Measurements from ENCODE around the gene ACAA1. TPM values are rescaled to one million over a fixed set of nuclear protein-coding genes. Genes with fewer than 3 reads are reported as not detected.

Gene ACAA1
- total RNA-seq, 1 donor from 2014 or later = 62.0 TPM

DNA sequence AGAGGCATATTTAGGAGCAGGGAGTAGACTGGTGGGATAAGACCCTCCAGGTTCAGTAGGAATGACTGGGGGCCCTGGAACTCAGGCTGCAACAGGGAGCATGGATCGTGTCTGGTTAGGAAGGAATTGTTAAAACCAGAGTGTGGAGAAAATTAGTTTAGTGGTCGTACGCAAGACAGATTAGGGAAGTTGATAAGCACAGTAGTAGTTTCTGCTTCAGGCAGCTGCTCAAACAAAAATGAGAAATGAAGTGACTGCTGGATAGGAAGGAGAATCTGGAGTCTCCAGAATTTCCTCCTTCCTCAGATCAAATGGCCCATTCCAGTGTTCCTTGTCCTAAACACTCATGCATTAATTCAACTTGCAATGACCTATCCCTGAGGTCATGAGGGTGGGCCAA is 12.8 kb upstream of the ACAA1 start:
- Mint-ChIP-seq H3K4me1 (ENCODE audit: unreplicated experiment) (no peaks in the 10 kb centered on the region), H3K27ac (ENCODE audit: unreplicated experiment) (no peak overlapping the region), H3K9me3 (ENCODE audit: unreplicated experiment) (peaks cover 18% of the 10 kb centered on the region), H3K27me3 (ENCODE audit: unreplicated experiment) (peaks cover 3% of the 10 kb centered on the region), H3K36me3 (ENCODE audit: unreplicated experiment) (peaks cover 2% of the 10 kb centered on the region), H3K4me3 (ENCODE audit: unreplicated experiment) (no peak overlapping the region)
- TF ChIP-seq CTCF (IDR thresholded peaks at IDR 0.05) = no peak
- DNase-seq (ENCODE audit: extremely low spot score, unreplicated experiment) = no peak

GRCh38 chr3:38148311-38148882 is 11.5 kb upstream of the ACAA1 start:
- TF ChIP-seq CTCF (IDR thresholded peaks at IDR 0.05) = no peak
- Mint-ChIP-seq H3K9me3 (ENCODE audit: unreplicated experiment) (peaks cover 18% of the 10 kb centered on the region), H3K27ac (ENCODE audit: unreplicated experiment) (no peak overlapping the region), H3K4me1 (ENCODE audit: unreplicated experiment) (no peaks in the 10 kb centered on the region), H3K36me3 (ENCODE audit: unreplicated experiment) (peaks cover 2% of the 10 kb centered on the region), H3K4me3 (ENCODE audit: unreplicated experiment) (no peak overlapping the region), H3K27me3 (ENCODE audit: unreplicated experiment) (peaks cover 11% of the 10 kb centered on the region)
- no peak for DNase-seq (ENCODE audit: extremely low spot score, unreplicated experiment)

- H3K27me3 Mint-ChIP-seq (ENCODE audit: unreplicated experiment) = peaks cover 15% of the 10 kb centered on the region
- H3K27ac Mint-ChIP-seq (ENCODE audit: unreplicated experiment) = no peak overlapping the region
- H3K36me3 Mint-ChIP-seq (ENCODE audit: unreplicated experiment) = peaks cover 2% of the 10 kb centered on the region
- no peak for TF ChIP-seq CTCF (IDR thresholded peaks at IDR 0.05)
- no peak overlapping the region for H3K4me3 Mint-ChIP-seq (ENCODE audit: unreplicated experiment)
- no peaks in the 10 kb centered on the region for H3K4me1 Mint-ChIP-seq (ENCODE audit: unreplicated experiment)
- peaks cover 18% of the 10 kb centered on the region for H3K9me3 Mint-ChIP-seq (ENCODE audit: unreplicated experiment)
- DNase-seq (ENCODE audit: extremely low spot score, unreplicated experiment) = no peak
These were observed 10.5 kb upstream of the ACAA1 start for GRCh38 chr3:38147421-38147820.

DNA sequence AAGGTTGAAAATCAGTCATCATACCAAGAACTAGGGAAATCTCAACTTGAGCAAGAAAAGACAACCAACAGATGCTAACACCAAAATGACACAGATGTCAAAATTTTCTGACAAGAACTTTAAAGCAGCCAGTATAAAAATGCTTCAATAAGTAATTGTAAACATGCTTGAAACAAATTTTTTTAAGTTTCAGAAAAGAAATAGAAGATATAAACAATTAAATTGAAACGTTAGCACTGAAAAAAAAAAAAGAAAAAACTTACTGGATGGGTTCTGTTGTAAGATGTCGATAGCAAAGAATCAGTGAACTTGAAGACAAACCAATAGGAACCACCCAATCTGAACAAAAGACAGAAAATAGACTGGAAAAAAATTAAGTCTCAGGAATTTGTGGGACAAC is 9.6 kb upstream of the ACAA1 start:
- Mint-ChIP-seq H3K9me3 (ENCODE audit: unreplicated experiment) (peaks cover 18% of the 10 kb centered on the region), H3K4me3 (ENCODE audit: unreplicated experiment) (no peak overlapping the region), H3K27me3 (ENCODE audit: unreplicated experiment) (peaks cover 21% of the 10 kb centered on the region), H3K27ac (ENCODE audit: unreplicated experiment) (no peak overlapping the region), H3K4me1 (ENCODE audit: unreplicated experiment) (no peaks in the 10 kb centered on the region), H3K36me3 (ENCODE audit: unreplicated experiment) (peaks cover 2% of the 10 kb centered on the region)
- no peak for DNase-seq (ENCODE audit: extremely low spot score, unreplicated experiment)
- TF ChIP-seq CTCF (IDR thresholded peaks at IDR 0.05) = no peak

- Mint-ChIP-seq H3K27ac (ENCODE audit: unreplicated experiment) (no peak overlapping the region), H3K27me3 (ENCODE audit: unreplicated experiment) (peaks cover 23% of the 10 kb centered on the region), H3K9me3 (ENCODE audit: unreplicated experiment) (peaks cover 18% of the 10 kb centered on the region), H3K36me3 (ENCODE audit: unreplicated experiment) (peaks cover 9% of the 10 kb centered on the region), H3K4me3 (ENCODE audit: unreplicated experiment) (no peak overlapping the region), H3K4me1 (ENCODE audit: unreplicated experiment) (peaks cover 3% of the 10 kb centered on the region)
- no peak for DNase-seq (ENCODE audit: extremely low spot score, unreplicated experiment)
- TF ChIP-seq CTCF (IDR thresholded peaks at IDR 0.05) = no peak
These were observed 6.6 kb upstream of the ACAA1 start for GRCh38 chr3:38143511-38143910.

Measured in osteocyte (in vitro differentiated cells).